KBM-7 (cell line): Measurements from ENCODE around the gene AADAC.
A peak's percentile ranks its signal among the peaks of the same experiment; 100 is the strongest.
"Not testable (repeated sequence)": the region's sequence is repeated elsewhere in the genome, so short reads cannot be mapped to it uniquely, and the experiment has no call there.

Experiments
- DNase-seq: peaks from one replicate; pipeline ENCODE4 v3.0.0-alpha.2; 2015
- in situ Hi-C: fragments of 300-500 bp; cut with MboI; formaldehyde crosslinking; loops from 2 replicates; pipeline ENCODE4 v1.14.3; 2020; ENCODE audit warnings: low sequenced_read_pairs, low pct_unique_long_range_greater_than_20kb, mixed read lengths

Gene AADAC

DNA sequence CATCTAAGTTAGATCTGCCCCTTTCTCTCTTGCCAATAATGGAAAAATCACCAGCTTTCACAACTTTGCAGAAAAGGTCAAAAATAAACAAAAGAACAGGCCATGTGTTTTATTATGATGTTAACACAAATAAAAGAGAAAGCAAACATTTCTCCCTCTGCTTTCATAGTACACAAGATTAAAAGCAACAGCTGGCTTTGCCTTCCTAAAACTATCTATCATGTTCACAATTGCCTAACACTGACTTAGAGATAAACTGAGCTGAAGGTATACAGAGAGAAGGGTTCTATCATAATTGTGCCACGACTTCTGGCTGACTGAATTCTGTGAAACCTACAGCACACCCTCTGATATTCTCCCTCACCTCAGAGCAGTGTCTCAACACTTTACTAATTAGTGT lies 29.4 kb downstream of the AADAC start:
- in situ Hi-C loops = no loop called here
- DNase-seq = no peak

GRCh38 chr3:151845306-151845905 lies 31.5 kb downstream of the AADAC start:
- no peak for DNase-seq
- in situ Hi-C loops = no loop called here

- in situ Hi-C loops, DNase-seq: not testable (repeated sequence)
Measured at GRCh38 chr3:151850065-151850464, 36.1 kb downstream of the AADAC start.

DNA sequence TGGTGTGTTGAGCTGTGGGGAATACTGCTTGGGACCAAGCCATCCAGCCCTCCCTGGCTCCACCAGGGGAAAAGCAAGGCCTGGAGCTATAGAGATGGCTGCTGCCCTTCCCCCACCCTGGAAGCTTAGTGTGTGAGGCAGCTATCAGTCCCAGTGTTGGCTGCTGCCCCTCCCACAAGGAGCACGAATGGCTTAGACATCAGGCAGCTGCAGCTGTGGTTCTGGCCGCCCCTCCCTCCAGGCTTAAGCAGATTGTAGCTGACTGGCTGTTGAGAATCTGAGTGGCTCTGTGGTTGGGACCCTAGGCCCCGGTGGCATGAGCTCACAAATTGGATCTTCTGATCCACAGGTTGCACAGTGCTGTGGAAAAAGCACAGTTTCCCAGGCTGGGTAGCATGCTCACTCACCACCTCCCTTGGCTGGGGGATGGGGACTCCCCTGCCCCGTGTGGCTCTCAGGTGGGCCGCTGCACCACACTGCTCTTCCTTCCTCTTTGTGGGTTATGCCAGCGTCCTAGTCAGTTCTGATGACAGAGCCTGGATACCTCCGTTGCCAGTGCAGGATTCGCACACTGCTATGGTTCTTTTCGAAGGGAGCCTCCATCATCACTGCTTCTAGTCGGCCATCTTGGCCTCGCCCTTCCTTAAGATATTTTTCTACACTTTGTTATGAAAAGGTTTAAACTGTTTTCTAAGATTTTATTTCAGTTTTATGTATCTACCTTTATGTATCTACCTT lies 38.3 kb downstream of the AADAC start:
- in situ Hi-C loops = no loop called here
- peak; percentile 55 for DNase-seq

- in situ Hi-C loops = no loop called here
- DNase-seq = no peak
Measured at GRCh38 chr3:151856118-151856517, 42.2 kb downstream of the AADAC start.

DNA sequence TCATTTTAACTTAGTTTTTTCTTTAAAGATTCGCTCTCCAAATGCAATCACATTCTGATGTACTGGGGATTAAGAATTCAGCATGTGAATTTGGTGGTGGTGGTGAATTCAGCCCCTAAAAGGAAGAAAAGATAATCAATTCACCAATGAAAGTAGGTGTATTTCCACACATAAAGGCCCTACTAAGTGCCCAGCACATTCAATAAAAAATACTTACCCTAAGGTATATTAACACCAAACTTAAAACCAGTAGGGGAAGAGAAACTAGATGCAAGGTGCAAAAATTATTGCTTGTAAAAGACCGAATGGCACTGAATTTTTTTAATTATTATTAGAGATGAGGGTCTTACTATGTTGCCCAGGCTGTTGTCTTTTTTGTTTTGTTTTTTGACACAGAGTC lies 42.7 kb downstream of the AADAC start:
- in situ Hi-C loops = no loop called here
- no peak for DNase-seq

DNA sequence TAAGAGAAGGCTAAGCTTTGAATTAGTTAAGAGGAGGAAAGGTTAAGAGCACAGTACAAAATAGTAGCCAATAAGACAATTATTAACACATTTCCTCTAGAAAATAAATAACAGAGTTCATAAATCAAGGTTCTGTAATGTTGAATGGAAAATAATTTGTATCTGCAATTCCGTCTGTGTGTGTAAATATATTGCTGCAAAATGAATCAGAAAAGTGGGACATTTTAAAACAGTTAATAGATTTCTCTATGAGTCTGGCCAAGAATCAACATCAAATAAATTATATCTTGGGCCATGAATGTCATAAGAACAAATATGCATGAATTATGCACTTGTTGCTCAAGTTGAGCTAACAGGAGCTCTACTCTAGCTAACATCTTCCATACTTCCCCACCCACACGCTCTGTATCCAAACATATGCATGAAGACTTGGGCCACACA lies 45.3 kb downstream of the AADAC start:
- in situ Hi-C loops = no loop called here

DNA sequence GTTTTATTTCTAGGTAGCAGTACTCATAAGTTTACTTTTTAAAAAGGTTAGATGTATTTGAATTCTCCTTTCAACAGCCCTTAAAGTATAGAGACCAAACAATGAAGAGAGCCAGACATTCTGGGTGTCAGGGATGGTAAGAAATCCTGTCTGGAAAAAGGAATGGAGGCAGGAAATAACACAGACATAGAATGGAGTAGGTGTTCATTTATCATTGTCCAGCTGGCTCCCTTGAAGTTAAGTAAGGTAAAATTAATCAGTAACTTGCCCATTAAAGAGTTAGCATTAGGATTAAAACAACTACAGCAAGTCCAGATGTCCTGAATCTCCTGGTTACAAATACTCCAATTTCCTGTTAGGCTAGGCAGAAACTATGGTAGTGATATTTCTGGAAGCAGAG lies 46.0 kb downstream of the AADAC start:
- no peak for DNase-seq

More for the DNA sequence above, 45.3 kb downstream of the AADAC start:
- no peak for DNase-seq

GRCh38 chr3:151863611-151864010 lies 49.7 kb downstream of the AADAC start:
- in situ Hi-C loops = no loop called here
- DNase-seq = no peak

More for the DNA sequence above, 46.0 kb downstream of the AADAC start:
- in situ Hi-C loops = no loop called here

GRCh38 chr3:151864423-151865101 lies 50.6 kb downstream of the AADAC start:
- in situ Hi-C loops = no loop called here
- no peak for DNase-seq

GRCh38 chr3:151866711-151867410 lies 52.9 kb downstream of the AADAC start:
- in situ Hi-C loops = no loop called here
- DNase-seq = no peak

GRCh38 chr3:151867666-151868065 lies 53.8 kb downstream of the AADAC start:
- DNase-seq = no peak
- in situ Hi-C loops = no loop called here

DNA sequence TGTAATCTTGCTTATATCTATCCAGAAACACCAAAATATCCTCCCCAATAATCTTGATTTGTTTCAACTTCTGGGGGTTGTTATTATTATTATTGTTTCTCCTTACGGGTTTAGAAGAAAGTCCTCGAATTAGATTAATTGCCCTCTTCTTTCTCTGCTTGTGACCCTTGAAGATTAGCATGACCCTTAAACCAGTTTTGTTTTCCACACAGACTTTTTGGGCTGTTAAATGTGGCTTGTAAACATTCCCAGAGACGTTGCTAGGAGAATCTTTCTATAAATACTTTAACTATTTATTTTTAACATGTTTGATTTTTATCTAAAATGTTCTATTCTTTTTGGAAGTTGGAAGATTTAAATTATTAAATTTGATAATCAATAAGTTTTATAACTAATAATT lies 55.3 kb downstream of the AADAC start:
- in situ Hi-C loops = no loop called here
- no peak for DNase-seq

DNA sequence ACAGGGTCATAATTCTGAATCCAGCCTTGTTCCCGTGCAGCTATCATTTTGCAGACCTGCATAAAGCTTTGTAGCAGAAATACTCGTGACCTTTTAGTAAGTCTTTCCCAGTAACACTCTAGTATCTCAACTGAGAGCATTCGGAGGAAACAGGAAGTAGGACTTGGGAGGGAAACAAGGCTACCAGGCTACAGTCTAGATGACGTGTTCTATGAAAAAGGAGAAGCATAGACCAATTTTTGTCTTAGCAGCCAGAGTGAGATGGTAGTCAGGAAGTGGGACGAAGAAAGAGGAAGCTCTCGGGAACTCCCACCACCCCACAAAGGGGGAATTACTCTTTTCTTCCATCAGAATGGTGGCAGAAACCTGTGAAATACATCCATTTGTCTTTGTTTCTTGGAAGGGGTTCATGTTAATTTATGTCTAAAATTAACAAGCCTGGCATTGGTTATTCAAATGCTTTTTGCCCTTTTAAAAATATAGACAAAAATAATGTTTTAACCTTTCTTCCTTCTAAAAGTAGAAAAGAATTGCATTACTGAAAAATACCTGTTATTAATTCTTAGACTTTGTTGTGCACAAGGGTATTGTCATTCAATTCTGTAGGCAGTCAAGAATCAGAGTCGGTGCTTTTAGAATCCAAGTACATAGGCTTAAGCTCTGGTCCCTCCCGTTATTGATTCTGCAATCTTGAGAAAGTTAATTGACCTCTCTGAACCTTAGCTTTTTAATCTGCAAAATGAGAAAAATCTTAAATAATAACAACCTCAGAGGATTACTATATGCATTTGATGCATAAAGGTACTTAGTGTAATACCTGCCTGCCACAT lies 57.9 kb downstream of the AADAC start:
- in situ Hi-C loops = no loop called here
- DNase-seq = peak; percentile 99

- no peak for DNase-seq
- in situ Hi-C loops = no loop called here
Measured at GRCh38 chr3:151873398-151873797, 59.5 kb downstream of the AADAC start, which contains the start of gene SUCNR1. SUCNR1 (plus strand) TSS chr3:151873643; CDS start chr3:151879893, 6,250 bp downstream.

DNA sequence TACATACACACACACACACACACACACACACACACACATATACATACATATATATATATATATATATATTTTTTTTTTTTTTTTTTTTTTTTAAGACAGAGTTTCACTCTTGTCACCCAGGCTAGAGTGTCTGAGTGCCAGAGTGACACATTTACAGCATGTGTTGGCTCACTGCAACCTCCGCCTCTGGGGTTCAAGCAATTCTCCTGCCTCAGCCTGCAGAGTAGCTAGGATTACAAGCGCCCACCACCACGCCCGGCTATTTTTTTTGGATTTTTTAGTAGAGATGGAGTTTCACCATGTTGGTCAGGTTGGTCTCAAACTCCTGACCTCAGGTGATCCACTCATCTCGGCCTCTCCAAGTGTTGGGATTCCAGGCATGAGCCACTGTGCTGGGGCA lies 60.2 kb downstream of the AADAC start:
- in situ Hi-C loops = not testable (repeated sequence)
- DNase-seq = peak; percentile 53

- in situ Hi-C loops = no loop called here
- peak; percentile 88 for DNase-seq
Measured at GRCh38 chr3:151875759-151876158, 61.8 kb downstream of the AADAC start.

DNA sequence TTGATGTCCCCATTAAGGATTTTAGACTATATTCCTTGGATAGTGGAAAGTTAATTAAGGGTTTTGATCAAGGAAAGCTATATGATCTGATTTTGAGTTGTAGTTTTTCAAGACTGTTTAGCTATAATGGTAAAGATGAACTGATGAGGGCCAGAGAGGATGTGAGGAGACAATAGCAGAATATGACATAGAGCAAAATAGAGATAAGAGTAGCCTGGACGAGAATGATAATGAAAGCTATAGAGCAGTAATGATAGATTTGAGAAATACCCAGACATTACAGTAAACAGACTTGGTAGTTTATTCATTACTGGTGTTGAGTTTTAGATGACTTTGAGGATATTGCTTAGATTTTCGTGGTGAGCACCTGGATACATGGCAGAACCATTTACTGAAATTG lies 63.4 kb downstream of the AADAC start:
- in situ Hi-C loops = no loop called here
- DNase-seq = no peak
